HG02884 (cell line): Measurements from ENCODE around the gene C10orf105.

Experiments used
- ATAC-seq: cut with Tn5 transposase; IDR thresholded peaks from one replicate; pipeline ENCODE4 v1.9.1; 2021; ENCODE audit warnings: mild to moderate bottlenecking, moderate library complexity; ENCODE audit not compliant: unreplicated experiment

C10orf105 gene

DNA sequence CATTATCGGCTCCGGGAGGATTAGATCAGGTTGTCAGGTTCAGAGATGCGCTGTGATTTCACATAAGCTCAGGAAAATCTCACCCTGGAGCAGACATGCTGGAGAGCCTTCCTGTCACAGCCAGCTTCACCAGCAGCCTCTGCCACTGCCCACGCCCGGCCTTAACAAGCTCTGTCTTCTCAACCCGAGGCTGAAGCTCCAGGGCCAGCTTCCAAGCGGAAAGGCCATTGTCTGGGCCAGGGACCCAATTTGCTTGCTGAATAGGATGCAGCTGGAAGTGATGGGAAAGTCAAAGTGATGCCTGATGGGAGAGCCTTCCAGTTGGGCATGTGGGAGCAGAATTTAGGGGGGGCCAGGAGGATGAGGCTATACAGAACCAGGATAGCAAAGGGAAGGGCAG lies 36.3 kb downstream of the C10orf105 start:
- no peak for ATAC-seq

DNA sequence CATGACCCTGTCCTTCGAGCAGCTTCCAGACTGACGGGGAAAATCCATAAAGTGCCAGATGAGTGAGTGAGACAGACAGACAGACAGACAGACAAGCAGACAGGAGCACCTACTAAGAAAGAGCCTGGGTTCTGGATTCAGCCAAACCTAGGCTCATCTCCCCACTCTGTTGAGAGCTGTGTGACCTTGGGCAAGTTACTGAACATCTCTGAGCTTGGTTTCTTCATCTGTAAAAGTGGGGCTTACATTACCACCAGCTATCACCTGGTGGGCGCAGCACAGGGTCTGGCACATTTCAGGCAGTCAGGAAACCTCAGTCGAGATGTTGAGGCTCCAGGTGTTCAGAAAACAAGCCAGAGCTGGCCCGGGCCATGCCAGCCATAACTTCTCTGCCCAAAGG lies 37.6 kb downstream of the C10orf105 start:
- ATAC-seq: no peak

DNA sequence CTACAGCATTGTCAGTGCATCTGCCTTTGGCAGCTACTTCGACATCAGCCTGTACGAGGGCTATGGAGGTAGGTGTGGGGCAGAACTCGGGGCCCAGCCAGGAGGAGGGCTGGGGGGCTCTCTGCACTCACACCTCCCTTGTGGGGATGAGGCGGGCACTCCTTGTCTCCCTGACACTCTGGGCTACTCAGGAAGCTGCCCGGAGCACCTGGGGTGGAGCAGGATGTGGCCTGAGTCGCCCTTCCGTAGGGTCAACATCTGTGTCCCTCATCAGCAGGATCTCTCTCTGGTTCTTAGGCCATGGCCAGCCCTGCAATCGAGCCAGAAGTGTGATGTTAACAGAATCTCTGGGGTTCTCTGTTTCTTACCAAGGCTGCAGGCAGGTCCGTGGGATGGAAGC lies 40.2 kb downstream of the C10orf105 start:
- ATAC-seq: no peak

DNA sequence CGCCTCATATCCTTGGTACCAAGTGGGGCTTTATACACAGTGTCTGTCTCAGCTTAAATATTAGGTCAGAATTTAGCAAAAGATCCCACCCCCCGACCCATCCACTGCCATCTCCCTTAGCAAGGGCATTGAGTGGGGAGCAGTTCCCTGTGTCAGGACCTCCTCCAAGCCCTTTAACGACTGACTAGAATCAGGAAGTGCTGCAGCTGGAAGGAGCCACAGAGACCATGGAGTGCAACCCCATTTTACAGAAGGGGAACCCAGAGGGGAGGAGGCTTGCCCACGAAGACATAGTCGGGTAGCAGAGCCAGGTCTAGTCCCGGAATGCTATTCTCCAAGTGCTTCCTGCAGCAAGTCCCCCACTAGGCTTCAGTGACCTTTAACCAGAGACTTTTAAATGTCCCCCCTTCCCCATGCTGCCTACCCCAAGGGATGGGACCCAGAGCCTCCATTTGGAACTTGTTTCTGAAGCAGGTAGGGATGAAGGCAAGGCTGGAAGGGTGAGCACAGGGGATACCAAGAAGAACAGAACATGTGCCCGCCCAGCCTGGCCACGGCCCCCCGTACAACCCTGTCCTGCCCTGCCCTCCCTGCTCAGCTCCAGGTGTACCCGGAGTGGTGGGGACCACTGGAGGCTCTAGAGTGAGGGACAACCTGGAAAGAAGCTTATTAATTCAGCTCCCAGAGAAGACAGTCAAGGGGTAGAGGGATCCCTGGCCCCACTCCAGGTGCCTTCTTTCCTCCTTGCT lies 41.3 kb downstream of the C10orf105 start:
- ATAC-seq: no peak

DNA sequence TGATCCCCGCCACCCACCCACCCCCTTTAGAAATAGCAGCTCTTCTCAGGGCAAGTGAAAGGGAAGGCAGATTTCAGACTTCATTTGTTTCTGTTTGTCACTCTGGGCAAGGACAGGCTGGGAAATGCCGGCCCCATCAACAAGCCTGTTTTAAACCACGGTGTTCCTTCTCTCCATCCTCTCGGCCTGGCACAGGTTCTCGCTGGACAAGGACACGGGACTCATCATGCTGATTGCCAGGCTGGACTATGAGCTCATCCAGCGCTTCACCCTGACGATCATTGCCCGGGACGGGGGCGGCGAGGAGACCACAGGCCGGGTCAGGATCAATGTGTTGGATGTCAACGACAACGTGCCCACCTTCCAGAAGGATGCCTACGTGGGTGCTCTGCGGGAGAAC lies 42.3 kb downstream of the C10orf105 start:
- ATAC-seq: no peak

DNA sequence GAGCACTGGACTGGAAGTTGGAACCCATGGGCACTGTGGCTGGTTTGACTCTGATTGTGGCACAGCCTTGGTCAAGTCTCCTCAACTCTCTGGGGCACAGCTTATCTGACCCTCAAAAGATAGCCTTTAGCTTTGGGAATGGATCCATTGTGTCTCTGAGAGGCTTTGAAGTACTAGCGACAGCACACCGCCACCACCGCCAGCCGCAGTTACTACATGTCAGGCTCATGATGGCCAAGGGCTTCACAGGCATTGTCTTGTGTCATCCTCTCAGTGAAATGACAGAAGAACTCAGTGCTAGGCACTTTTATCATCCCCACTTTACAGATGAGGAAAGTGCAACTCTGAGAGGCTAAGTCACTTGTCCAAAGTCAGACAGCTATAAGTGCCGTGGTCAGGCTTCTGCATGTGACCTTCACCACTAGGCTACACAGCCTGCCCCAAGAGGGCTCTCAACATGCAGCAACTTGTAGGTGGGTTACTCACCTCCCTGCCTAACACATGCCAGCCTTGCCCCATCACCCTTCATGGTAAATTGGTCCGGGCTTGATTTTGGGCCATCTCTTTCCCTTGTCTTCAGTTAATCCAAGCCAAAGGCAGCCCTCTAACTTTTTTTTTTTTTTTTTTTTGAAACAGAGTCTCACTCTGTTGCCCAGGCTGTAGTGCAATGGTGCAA lies 44.1 kb downstream of the C10orf105 start:
- ATAC-seq: no peak

DNA sequence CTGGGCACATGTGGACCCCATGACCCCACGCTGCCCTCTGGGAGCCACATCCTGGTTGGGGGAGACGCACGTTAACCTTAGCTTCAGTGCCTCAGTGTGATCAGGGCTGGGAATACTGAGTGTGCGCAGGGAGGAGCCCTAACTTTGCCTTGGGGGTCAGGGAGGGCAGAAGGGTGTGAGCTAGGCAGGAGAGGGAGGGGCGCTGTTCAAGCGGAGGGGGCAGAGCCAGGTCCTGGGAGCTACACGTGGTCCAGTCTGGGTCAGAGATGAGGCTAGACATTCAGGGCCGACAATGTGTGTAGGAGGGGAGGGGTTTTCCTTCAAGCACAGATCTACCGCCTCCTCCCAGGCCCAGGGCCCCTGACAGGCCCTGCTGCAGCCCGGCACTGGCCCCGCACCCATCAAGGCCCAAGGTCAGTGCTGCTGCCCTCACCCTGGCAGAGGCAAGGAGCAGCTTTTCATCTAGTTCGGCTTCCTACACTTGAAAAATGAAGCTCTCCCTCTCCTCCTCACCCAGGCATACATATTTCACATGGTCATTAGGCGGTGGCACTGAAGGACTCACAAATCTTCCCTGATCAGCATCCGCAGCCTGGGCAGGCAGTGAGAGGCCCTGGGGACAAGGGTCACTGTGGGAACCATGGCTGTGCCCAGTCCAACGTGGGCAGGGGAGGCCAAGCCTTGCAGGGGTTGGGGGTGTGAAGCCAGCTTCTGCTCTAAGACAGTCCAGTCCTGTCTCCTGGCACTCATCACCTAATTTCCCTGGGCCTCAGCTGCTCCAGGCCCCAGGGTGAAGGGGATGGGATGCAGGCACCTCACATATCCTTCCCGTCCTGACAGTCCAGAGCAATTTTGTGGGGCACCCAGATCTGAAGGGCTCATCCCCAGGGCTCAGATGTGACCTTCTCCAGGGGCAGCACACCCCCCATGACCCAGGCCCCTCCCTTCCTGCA lies 47.3 kb downstream of the C10orf105 start:
- ATAC-seq: no peak

DNA sequence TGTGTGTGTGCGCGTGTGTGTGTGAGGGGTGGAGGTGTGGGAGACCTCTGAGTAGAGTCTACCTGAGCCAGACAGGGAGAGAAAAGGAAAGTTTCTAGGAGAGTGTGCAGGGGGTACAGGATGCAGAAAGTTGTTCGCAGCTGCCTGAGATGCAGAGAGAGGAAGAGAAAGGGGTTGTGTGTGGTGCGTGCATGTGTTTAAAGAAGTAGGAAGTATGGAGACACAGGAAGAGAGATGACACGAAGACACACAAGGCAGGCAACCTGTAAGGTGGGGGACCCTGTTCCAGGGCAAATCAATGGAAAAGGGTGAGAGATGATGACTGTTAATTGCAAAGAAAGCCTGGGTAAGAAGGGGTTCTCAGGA lies 52.2 kb downstream of the C10orf105 start:
- peak; percentile 40 for ATAC-seq

DNA sequence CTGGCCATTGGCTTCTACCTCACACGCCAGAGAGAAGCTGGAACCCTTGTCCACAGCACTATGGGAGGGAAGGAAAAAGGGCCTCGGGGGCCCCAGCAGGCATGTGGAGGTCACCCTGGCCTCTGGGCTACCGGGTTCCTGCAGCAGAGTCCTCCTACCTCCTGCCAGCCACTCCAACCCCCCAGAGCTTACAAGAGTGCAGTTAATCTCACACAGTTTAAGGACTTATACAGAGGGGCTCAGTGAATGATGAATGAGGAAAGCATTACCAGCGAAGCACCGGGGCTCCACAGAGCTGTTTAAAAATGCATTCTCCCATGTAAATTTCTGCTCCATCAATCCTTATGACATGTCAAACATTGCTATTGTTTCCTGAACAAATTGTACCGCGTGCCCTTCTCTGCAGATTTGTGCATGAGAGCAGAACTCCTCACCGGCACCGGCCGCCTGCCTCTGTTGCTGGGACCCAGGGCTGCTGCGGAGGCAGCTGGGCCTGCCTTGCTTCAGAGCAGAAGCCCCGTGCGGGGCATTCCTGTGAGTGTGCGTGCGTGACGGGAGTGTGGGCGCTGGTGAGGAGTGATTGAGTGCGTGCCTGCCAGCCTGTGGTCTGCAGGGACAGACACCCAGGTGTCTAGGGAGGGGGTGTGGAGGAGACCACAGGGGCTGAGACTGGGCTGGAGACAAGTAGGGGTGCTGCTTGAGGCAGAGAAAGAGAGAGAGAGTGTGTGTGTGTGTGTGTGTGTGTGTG lies 52.8 kb downstream of the C10orf105 start:
- peak; percentile 42 for ATAC-seq

DNA sequence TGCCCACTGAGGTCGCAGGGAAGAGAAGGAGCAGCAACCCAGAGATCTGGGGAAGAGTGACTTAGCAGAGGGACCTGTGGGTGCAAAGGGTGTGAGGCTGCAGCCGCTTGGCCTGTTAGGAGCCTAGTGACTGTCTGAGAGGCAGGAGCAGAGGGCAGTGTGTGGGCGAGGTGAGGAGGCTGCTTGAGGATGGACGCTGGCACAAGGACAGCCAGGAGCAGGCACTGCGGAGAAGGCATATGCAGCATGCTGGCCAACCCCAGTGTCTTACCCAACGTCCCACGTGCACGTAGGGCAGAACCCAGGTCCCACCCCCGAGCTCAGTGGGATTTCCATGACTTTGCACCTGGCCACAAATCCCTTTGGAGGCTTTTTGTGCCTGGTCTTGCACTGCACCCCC lies 54.1 kb downstream of the C10orf105 start:
- no peak for ATAC-seq

DNA sequence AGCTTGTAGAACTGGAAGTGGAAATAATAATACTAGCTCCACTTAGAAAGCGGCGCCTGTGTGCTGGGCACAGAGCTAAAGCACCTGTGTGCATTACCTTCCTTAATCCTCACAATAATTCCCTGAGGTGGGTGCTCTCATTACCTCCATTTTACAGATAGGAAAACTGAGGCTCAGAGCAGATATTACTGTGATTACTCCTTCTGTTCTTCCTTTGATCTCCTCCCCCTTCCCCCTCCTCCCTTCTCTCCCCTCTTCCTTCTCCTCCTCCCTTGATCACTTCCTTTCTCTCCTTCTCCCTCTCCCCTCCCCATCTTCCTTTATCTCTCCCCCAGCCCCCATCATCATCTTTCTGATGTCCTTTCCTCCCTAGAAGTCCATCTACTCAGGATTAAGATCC lies 55.0 kb downstream of the C10orf105 start:
- no peak for ATAC-seq

DNA sequence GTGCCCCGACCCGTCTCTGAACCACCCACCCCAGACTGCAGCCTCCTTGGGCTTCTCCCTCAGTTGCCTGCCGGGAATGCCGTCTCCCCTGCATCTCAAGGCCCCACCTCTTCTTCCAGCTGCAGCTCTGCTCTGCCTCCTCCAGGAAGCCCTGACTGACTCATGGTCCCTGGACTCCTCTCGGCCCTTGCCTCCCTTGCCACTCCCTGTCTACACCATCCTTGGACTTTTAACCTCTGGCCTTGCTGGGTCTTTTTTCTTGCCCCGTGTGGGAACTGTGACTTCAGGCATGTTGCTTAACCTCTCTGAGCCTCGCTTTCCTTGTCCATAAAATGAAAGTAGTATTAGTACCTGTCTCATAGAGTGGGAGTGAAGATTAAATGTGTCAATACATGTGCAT lies 56.3 kb downstream of the C10orf105 start:
- no peak for ATAC-seq

DNA sequence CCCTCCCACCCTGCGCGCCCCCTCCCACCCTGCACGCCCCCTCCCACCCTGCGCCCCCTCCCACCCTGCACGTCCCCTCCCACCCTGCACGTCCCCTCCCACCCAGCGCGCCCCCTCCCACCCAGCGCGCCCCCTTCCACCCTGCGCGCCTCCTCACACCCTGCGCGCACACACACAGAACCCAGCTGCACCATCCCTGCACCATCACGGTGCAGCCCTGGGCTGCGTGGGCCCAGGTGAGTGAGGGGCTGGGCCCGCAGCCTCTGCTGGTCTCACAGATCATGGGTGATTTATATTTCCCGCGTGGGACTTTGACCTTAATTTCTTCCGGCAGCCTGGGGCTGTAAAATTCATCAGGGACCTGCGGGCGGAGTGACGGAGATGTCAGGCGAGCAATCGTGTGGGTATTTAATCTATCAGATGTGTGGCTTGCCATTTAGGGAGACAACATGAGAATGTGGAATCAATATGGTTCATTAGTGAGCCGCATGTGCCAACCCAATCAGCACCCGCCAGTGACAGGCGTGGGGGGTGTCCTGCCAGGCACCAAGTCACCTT lies 57.7 kb downstream of the C10orf105 start:
- ATAC-seq: no peak
